ENCODE results near the gene PRKG1. TPM values are rescaled to one million over a fixed set of nuclear protein-coding genes. Genes with fewer than 3 reads are reported as not detected.

Gene PRKG1
- polyA plus RNA-seq, 1 donor (not counting 4 experiments of a cell fraction or from before 2014, with no cell fraction given) = 0.24 TPM

- H3K36me3 ChIP-seq (ENCODE audit: control insufficient read depth in 2 of 2, extremely low read depth in 1 of 2, insufficient read depth in 2 of 2, low read length in 2 of 2) = no peaks in the 10 kb centered on the region
- H3K9me1 ChIP-seq (ENCODE audit: control insufficient read depth, extremely low read depth, insufficient read depth, low read length) = no peaks in the 10 kb centered on the region
- H3K9me3 ChIP-seq (ENCODE audit: control insufficient read depth, low read depth, low read length) = no peaks in the 10 kb centered on the region
- no peak overlapping the region for H3K27ac ChIP-seq (ENCODE audit: control insufficient read depth, insufficient read depth, low read length)
- H4K20me1 ChIP-seq (ENCODE audit: control insufficient read depth, extremely low read depth, insufficient read depth, low read length) = no peaks in the 10 kb centered on the region
- no peaks in the 10 kb centered on the region for H3K27me3 ChIP-seq (ENCODE audit: control insufficient read depth, extremely low read depth, insufficient read depth, low read length)
- no peak overlapping the region for H3K4me3 ChIP-seq (ENCODE audit: control insufficient read depth in 2 of 3, extremely low read depth in 1 of 3, insufficient read depth in 2 of 3, low read depth in 1 of 3, low read length in 3 of 3)
- no peaks in the 10 kb centered on the region for H3K79me2 ChIP-seq (ENCODE audit: control insufficient read depth, insufficient read depth, low read length)
- dilution Hi-C loops (cut with MboI; ENCODE audit: extremely low pct_ligation_motif_present, low sequenced_read_pairs) = no loop called here
- FAIRE-seq (no peak), DNase-seq (ENCODE audit: low read depth, low spot score) (no peak)
- no peak overlapping the region for H3K4me2 ChIP-seq (ENCODE audit: control insufficient read depth, extremely low read depth, insufficient read depth, low read depth, low read length)
- no peak overlapping the region for H2AFZ ChIP-seq (ENCODE audit: control insufficient read depth, low read length)
- H3K4me1 ChIP-seq (ENCODE audit: control insufficient read depth, extremely low read depth, insufficient read depth, low read length) = no peaks in the 10 kb centered on the region
- no peak for TF ChIP-seq EZH2 (IDR thresholded peaks at IDR 0.05; ENCODE audit: low read length)
- no peak for TF ChIP-seq CTCF (optimal IDR thresholded peaks at IDR 0.05 in 1 of 3, IDR thresholded peaks at IDR 0.05 in 1 of 3, conservative IDR thresholded peaks at IDR 0.05 in 1 of 3; ENCODE audit: extremely low read depth in 1 of 3, insufficient read depth in 2 of 3, low read length in 3 of 3)
- H3K9ac ChIP-seq (ENCODE audit: control insufficient read depth, extremely low read depth, insufficient read depth, low read length) = no peak overlapping the region
These were observed 170.6 kb downstream of the PRKG1 start for GRCh38 chr10:51244748-51245490.

- Histone ChIP-seq H3K4me3 (ENCODE audit: control insufficient read depth in 2 of 3, extremely low read depth in 1 of 3, insufficient read depth in 2 of 3, low read depth in 1 of 3, low read length in 3 of 3) (no peak overlapping the region), H3K27me3 (ENCODE audit: control insufficient read depth, extremely low read depth, insufficient read depth, low read length) (no peaks in the 10 kb centered on the region), H3K9me1 (ENCODE audit: control insufficient read depth, extremely low read depth, insufficient read depth, low read length) (no peaks in the 10 kb centered on the region), H4K20me1 (ENCODE audit: control insufficient read depth, extremely low read depth, insufficient read depth, low read length) (no peaks in the 10 kb centered on the region), H3K36me3 (ENCODE audit: control insufficient read depth in 2 of 2, extremely low read depth in 1 of 2, insufficient read depth in 2 of 2, low read length in 2 of 2) (no peaks in the 10 kb centered on the region), H3K9ac (ENCODE audit: control insufficient read depth, extremely low read depth, insufficient read depth, low read length) (no peak overlapping the region), H3K9me3 (ENCODE audit: control insufficient read depth, low read depth, low read length) (no peaks in the 10 kb centered on the region), H2AFZ (ENCODE audit: control insufficient read depth, low read length) (no peak overlapping the region), H3K79me2 (ENCODE audit: control insufficient read depth, insufficient read depth, low read length) (no peaks in the 10 kb centered on the region), H3K4me1 (ENCODE audit: control insufficient read depth, extremely low read depth, insufficient read depth, low read length) (no peaks in the 10 kb centered on the region), H3K4me2 (ENCODE audit: control insufficient read depth, extremely low read depth, insufficient read depth, low read depth, low read length) (no peak overlapping the region), H3K27ac (ENCODE audit: control insufficient read depth, insufficient read depth, low read length) (no peak overlapping the region)
- dilution Hi-C loops (cut with MboI; ENCODE audit: extremely low pct_ligation_motif_present, low sequenced_read_pairs) = no loop called here
- TF ChIP-seq EZH2 (IDR thresholded peaks at IDR 0.05; ENCODE audit: low read length) (no peak), CTCF (optimal IDR thresholded peaks at IDR 0.05 in 1 of 3, IDR thresholded peaks at IDR 0.05 in 1 of 3, conservative IDR thresholded peaks at IDR 0.05 in 1 of 3; ENCODE audit: extremely low read depth in 1 of 3, insufficient read depth in 2 of 3, low read length in 3 of 3) (no peak)
- DNase-seq (ENCODE audit: low read depth, low spot score) (no peak), FAIRE-seq (no peak)
These were observed 171.9 kb downstream of the PRKG1 start for GRCh38 chr10:51246156-51246555.

Measured in keratinocyte (primary cell).